Brain microvascular endothelial cell (primary cell): ENCODE measurements around the gene TERT.

ENCODE experiments used
- DNase-seq: peaks from one replicate; pipeline ENCODE4 v3.0.0-alpha.2; 2020
- H3K27ac ChIP-seq: fragments of 250-450 bp; sonication (Bioruptor Pico); 2 replicates; pipeline ENCODE4 v1.5.1; 2020; ENCODE audit warnings: mild to moderate bottlenecking, moderate library complexity
- H3K27me3 ChIP-seq: fragments of 250-450 bp; sonication (Bioruptor Pico); replicated peaks from 2 replicates; pipeline ENCODE4 v1.5.1; 2020; ENCODE audit warnings: mild to moderate bottlenecking
- H3K36me3 ChIP-seq: fragments of 250-450 bp; sonication (Bioruptor Pico); replicated peaks from 2 replicates; pipeline ENCODE4 v1.5.1; 2020; ENCODE audit warnings: mild to moderate bottlenecking
- H3K4me3 ChIP-seq: 2 replicates; pipeline ENCODE4 v1.5.1; 2011; ENCODE audit warnings: low read depth, mild to moderate bottlenecking, control low read depth, low read length, moderate library complexity
- CTCF ChIP-seq: IDR thresholded peaks from 2 replicates; pipeline ENCODE4 v1.5.1; 2011; ENCODE audit warnings: low read depth, mild to moderate bottlenecking, moderate library complexity, low read length, control low read depth, inconsistent platforms; ENCODE audit errors: missing control alignments
- in situ Hi-C: cut with HindIII; loops from 2 replicates; pipeline ENCODE4 v1.10.0; 2017; ENCODE audit warnings: low sequenced_read_pairs, low pct_ligation_motif_present

The TERT gene

DNA sequence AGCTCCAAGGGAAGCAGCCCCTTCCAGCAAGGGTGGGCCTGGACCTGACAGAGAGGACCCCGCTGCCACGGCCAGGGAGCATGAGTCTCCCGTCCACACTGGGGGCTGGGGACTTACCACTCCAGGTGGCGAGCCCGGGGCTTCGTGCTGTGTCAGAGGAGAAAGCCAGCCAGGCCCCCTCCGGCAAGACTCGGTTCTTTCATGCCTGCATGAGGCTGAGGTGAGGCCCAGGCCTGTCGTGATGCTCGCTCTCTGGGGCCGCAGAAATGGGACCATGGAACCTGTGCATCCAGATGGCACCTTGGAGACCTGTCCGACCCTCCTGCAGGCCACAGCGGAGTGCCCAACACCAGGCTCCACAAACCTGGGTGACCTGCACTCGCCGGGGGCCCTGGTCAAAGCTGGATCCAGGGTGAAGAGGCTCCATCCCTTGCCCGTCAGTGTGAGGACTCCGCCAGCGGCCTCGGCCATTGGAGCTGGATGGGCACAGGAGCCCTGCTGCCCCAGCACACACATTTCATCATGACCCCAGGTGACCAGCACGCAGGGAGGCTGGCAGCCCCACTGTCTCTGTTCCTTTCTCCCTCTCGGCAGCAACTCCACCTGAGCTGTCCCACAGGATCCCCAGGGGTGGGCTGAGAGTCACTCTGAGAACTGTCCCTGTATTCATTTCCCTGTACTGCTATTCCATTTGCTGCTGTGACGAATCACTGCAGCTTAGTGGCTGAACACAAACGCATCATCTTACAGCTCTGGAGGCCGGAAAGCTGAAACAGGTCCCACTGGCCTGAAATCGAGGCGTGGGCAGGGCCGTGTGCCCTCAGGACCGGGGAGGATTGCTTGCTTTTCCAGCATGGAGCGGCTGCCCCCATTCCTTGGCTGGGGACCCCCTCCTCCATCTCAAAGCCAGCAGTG is 45.2 kb downstream of the TERT start:
- no peak overlapping the region for H3K27ac ChIP-seq
- H3K36me3 ChIP-seq, result no peaks in the 10 kb centered on the region
- DNase-seq, result no peak
- H3K4me3 ChIP-seq, result no peak overlapping the region
- in situ Hi-C loops, result no loop called here
- H3K27me3 ChIP-seq, result peaks cover 9% of the 10 kb centered on the region
- no peak for TF ChIP-seq CTCF

DNA sequence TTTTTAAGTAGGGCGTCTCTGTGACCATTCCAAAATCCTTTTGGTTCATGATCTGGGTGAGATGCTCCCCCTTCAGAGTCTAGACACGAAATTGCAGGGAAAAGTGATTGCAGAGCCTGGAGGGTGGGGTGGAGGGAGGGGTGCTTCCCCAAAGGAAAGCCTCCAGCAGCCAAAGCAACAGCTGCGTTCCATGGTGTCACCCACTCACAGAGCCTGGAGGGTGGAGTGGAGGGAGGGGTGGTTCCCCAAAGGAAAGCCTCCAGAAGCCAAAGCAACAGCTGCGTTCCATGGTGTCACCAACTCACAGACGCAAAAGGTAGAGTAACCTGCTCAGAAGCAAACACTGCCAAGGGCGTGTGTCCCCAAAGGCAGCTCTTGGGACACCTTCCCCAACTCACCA is 47.1 kb downstream of the TERT start:
- Histone ChIP-seq H3K27ac (no peak overlapping the region), H3K4me3 (no peak overlapping the region), H3K36me3 (no peaks in the 10 kb centered on the region), H3K27me3 (peaks cover 9% of the 10 kb centered on the region)
- no peak for TF ChIP-seq CTCF
- in situ Hi-C loops, result no loop called here
- no peak for DNase-seq

DNA sequence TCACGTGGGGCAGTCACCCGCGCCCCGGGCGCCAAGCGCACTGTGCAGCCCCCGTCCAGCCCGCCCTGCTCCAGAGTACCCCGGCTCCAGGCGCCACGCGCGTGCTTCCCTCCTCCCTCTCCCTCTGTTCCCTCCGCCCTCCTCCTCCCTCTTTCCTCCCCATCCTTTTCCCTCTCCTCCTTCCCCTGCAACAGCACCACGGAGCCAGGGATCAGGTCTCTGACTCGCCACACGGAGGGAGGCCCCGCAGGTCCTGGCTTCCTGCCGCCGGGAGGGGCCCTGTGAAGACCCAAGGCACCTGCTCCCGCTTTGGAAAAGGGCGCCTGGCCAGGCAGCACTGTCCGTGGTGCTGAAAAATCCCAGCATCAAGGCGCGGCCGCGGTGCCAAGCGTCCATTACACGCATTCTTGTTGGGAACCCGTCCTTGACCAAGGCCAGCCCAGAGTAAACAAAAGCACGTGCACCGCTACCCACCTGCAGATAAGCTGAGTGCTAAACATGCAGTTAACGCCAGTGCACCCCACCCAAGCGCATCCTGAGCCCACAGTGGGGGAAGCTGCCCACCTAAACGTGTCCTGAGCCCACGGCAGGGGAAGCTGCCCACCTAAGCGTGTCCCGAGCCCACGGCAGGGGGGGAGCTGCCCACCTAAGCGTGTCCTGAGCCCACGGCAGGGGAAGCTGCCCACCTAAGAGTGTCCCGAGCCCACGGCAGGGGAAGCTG is 48.0 kb downstream of the TERT start:
- peak; percentile 4 for DNase-seq
- Histone ChIP-seq H3K4me3 (no peak overlapping the region), H3K27me3 (peaks cover 9% of the 10 kb centered on the region)

DNA sequence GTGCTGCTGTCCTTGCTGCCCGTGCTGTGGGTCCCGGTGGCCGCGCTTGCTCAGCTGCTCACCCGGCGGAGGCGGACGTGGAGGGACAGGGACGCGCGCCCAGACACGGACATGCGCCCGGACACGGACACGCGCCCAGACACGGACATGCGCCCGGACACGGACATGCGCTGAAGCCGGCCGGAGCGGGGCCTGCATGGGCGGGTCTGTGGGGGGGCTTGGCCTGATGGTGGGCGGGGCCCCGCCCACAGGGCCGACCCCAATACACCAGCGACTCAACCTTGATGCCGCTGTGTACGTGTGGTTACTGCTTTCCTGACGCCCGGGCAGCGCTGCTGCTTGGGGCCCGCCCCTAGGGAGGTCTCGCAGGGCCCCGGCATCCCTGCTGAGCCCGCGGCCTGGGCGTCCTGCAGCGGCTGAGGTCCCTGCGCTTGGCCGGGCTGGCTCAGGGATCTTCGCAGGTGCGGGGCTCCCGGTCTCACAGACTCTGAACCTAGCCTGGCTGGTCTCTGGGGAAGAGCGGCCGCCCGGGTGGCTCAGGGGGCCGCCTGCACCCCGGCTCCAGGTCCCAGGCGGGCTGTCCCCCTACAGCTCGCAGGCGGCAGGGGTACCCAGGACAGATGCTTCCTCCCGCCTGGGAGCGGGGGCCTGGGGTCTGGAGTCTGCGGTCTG is 48.8 kb downstream of the TERT start:
- TF ChIP-seq CTCF, result no peak
- Histone ChIP-seq H3K36me3 (no peaks in the 10 kb centered on the region), H3K27me3 (peaks cover 9% of the 10 kb centered on the region), H3K27ac (no peak overlapping the region), H3K4me3 (no peak overlapping the region)
- in situ Hi-C loops, result no loop called here
- no peak for DNase-seq

More for the DNA sequence above, 48.0 kb downstream of the TERT start:
- in situ Hi-C loops, result no loop called here
- no peaks in the 10 kb centered on the region for H3K36me3 ChIP-seq
- H3K27ac ChIP-seq, result no peak overlapping the region
- no peak for TF ChIP-seq CTCF

DNA sequence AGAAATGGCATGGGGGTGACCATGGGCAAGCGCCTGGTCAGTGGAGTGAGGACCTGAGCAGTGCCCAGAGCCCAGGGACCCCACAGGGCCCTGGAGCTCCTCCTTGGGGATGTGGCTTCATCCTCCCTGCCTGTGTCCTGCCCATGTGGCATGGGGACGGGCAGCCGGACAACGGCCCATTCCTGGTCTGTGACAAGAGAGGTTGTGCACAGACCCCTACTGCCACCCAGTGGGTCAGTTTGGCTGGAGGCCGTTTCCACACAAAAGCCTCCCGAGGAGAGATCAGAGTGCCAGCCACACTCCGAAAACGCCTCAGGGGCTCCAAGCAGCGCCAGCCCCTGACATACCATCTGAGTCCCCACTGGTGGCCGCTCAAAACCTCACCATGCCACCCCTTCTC is 49.9 kb downstream of the TERT start:
- no peak for TF ChIP-seq CTCF
- Histone ChIP-seq H3K27me3 (peaks cover 9% of the 10 kb centered on the region), H3K27ac (no peak overlapping the region), H3K4me3 (no peak overlapping the region), H3K36me3 (no peaks in the 10 kb centered on the region)
- DNase-seq, result no peak
- in situ Hi-C loops, result no loop called here
